ENCODE measurements around the gene CERCAM.

GRCh38 chr9:128421482-128421996 is 882 bp downstream of the CERCAM start:
- TF ChIP-seq CTCF (IDR thresholded peaks at IDR 0.05) (no peak), POLR2AphosphoS5 (IDR thresholded peaks at IDR 0.05) (no peak)

Measured in breast epithelium (tissue), 3 donors.